ENCODE data around the gene ZNF473.
"Not testable (repeated sequence)": the region's sequence is repeated elsewhere in the genome, so short reads cannot be mapped to it uniquely, and the experiment has no call there.

Gene ZNF473

GRCh38 chr19:50051228-50051895, 25.6 kb downstream of the ZNF473 start:
- not testable (repeated sequence) for DNase-seq

GRCh38 chr19:50051964-50052363, 26.2 kb downstream of the ZNF473 start:
- no peak for DNase-seq

GRCh38 chr19:50053119-50053518, 27.3 kb downstream of the ZNF473 start:
- no peak for DNase-seq

GRCh38 chr19:50058425-50058824, 32.6 kb downstream of the ZNF473 start:
- no peak for DNase-seq

GRCh38 chr19:50059045-50059444, 33.2 kb downstream of the ZNF473 start:
- DNase-seq = no peak

GRCh38 chr19:50060107-50060506, 34.3 kb downstream of the ZNF473 start:
- DNase-seq = no peak

- no peak for DNase-seq
These were observed 35.8 kb downstream of the ZNF473 start for GRCh38 chr19:50061650-50062049.

- no peak for DNase-seq
These were observed 40.1 kb downstream of the ZNF473 start for GRCh38 chr19:50065938-50066337.

- DNase-seq = no peak
These were observed 41.8 kb downstream of the ZNF473 start for GRCh38 chr19:50067575-50067974.

GRCh38 chr19:50068382-50068781, 42.6 kb downstream of the ZNF473 start:
- not testable (repeated sequence) for DNase-seq

GRCh38 chr19:50075076-50075475, 49.3 kb downstream of the ZNF473 start:
- not testable (repeated sequence) for DNase-seq

- DNase-seq = not testable (repeated sequence)
These were observed 50.0 kb downstream of the ZNF473 start for GRCh38 chr19:50075644-50076372.

GRCh38 chr19:50076581-50077355, 51.0 kb downstream of the ZNF473 start:
- DNase-seq = not testable (repeated sequence)

GRCh38 chr19:50079014-50079413, 53.2 kb downstream of the ZNF473 start:
- DNase-seq = not testable (repeated sequence)

GRCh38 chr19:50084440-50084839, 58.6 kb downstream of the ZNF473 start:
- DNase-seq = not testable (repeated sequence)

GRCh38 chr19:50087153-50087552, 61.3 kb downstream of the ZNF473 start:
- DNase-seq = not testable (repeated sequence)

GRCh38 chr19:50090706-50091105, 64.9 kb downstream of the ZNF473 start:
- DNase-seq = peak; percentile 52

GRCh38 chr19:50091786-50092185, 66.0 kb downstream of the ZNF473 start:
- DNase-seq = not testable (repeated sequence)

- DNase-seq = not testable (repeated sequence)
These were observed 66.8 kb downstream of the ZNF473 start for GRCh38 chr19:50092597-50092996.

GRCh38 chr19:50097884-50098283, 72.1 kb downstream of the ZNF473 start:
- DNase-seq = not testable (repeated sequence)

GRCh38 chr19:50098892-50099291, 73.1 kb downstream of the ZNF473 start:
- peak; percentile 37 for DNase-seq

GRCh38 chr19:50099696-50100095, 73.9 kb downstream of the ZNF473 start:
- DNase-seq = not testable (repeated sequence)

- not testable (repeated sequence) for DNase-seq
These were observed 75.1 kb downstream of the ZNF473 start for GRCh38 chr19:50100946-50101345.

Data from stimulated activated CD4-positive, alpha-beta T cell treated with anti-CD3 and anti-CD28 coated beads, Interleukin-4, amount 100 ng/mL, for 24 hours (primary cell).